Type B pancreatic cell (in vitro differentiated cells): Measurements from ENCODE around the gene MASP1. TPM values are rescaled to one million over a fixed set of nuclear protein-coding genes. Genes with fewer than 3 reads are reported as not detected.

Experiments used
- DNase-seq: peaks from one replicate; pipeline ENCODE4 v3.0.0; 2021; ENCODE audit warnings: mixed read lengths; ENCODE audit not compliant: unreplicated experiment; ENCODE audit errors: extremely low spot score
- H3K27ac Mint-ChIP-seq: 2 replicates; pipeline ENCODE4 v1.8.0; 2021; ENCODE audit warnings: mild to moderate bottlenecking, mixed read lengths
- H3K27me3 Mint-ChIP-seq: 2 replicates; pipeline ENCODE4 v1.8.0; 2021; ENCODE audit warnings: mixed read lengths
- H3K36me3 Mint-ChIP-seq: 2 replicates; pipeline ENCODE4 v1.8.0; 2021; ENCODE audit warnings: mixed read lengths
- H3K4me1 Mint-ChIP-seq: one replicate; pipeline ENCODE4 v1.8.0; 2021; ENCODE audit warnings: mixed read lengths; ENCODE audit not compliant: unreplicated experiment
- H3K4me3 Mint-ChIP-seq: 2 replicates; pipeline ENCODE4 v1.8.0; 2021; ENCODE audit warnings: mild to moderate bottlenecking, mixed read lengths
- H3K9me3 Mint-ChIP-seq: 2 replicates; pipeline ENCODE4 v1.8.0; 2021; ENCODE audit warnings: mixed read lengths
- CTCF ChIP-seq: fragments of 200-600 bp; sonication (generic); conservative IDR thresholded peaks from 2 replicates; pipeline ENCODE4 v1.5.0; 2021; ENCODE audit warnings: antibody characterized with exemption, mild to moderate bottlenecking
- total RNA-seq: library from RNA; stranded (reverse); gene quantifications from 2 replicates; pipeline ENCODE4 v1.2.1, GENCODE V29; 2021; ENCODE audit warnings: low replicate concordance

Gene MASP1
- total RNA-seq, 1 donor from 2014 or later, result 1.6 TPM

- H3K36me3 Mint-ChIP-seq, result no peaks in the 10 kb centered on the region
- no peak for TF ChIP-seq CTCF
- H3K27ac Mint-ChIP-seq, result no peak overlapping the region
- H3K4me3 Mint-ChIP-seq, result no peak overlapping the region
- no peak for DNase-seq
- no peaks in the 10 kb centered on the region for H3K9me3 Mint-ChIP-seq
- H3K4me1 Mint-ChIP-seq, result no peaks in the 10 kb centered on the region
- H3K27me3 Mint-ChIP-seq, result peaks cover 25% of the 10 kb centered on the region
These were observed 18.7 kb upstream of the MASP1 start for GRCh38 chr3:187310226-187310625.

GRCh38 chr3:187305881-187306280 is 14.3 kb upstream of the MASP1 start:
- no peaks in the 10 kb centered on the region for H3K4me1 Mint-ChIP-seq
- H3K27ac Mint-ChIP-seq, result no peak overlapping the region
- DNase-seq, result no peak
- H3K4me3 Mint-ChIP-seq, result no peak overlapping the region
- no peaks in the 10 kb centered on the region for H3K9me3 Mint-ChIP-seq
- peaks cover 14% of the 10 kb centered on the region for H3K27me3 Mint-ChIP-seq
- H3K36me3 Mint-ChIP-seq, result no peaks in the 10 kb centered on the region
- no peak for TF ChIP-seq CTCF

DNA sequence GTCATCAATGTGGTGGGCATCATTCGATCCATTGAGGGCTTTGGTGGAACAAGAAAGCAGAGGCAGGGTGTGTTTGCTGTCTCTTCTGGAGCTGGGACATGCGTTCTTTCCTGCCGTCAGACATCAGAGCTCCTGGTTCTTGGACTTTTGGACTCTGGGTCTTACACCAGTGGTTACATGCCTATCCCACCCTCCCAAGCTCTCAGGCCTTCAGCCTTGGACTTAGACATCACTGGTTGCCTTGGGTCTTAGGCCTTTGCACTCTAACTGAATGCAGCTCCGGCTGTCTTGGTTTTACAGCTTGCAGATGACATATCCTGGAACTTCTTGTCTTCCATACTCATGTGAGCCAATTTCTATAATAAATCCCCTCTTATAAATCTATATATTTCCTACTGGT is 8.1 kb upstream of the MASP1 start:
- no peak for TF ChIP-seq CTCF
- no peak overlapping the region for H3K4me3 Mint-ChIP-seq
- peaks cover 12% of the 10 kb centered on the region for H3K27me3 Mint-ChIP-seq
- no peak overlapping the region for H3K27ac Mint-ChIP-seq
- H3K9me3 Mint-ChIP-seq, result no peaks in the 10 kb centered on the region
- no peaks in the 10 kb centered on the region for H3K4me1 Mint-ChIP-seq
- no peaks in the 10 kb centered on the region for H3K36me3 Mint-ChIP-seq
- DNase-seq, result no peak

GRCh38 chr3:187296911-187297310 is 5.4 kb upstream of the MASP1 start:
- TF ChIP-seq CTCF, result no peak
- peaks cover 6% of the 10 kb centered on the region for H3K4me1 Mint-ChIP-seq
- no peak for DNase-seq
- no peaks in the 10 kb centered on the region for H3K36me3 Mint-ChIP-seq
- H3K9me3 Mint-ChIP-seq, result no peaks in the 10 kb centered on the region
- no peak overlapping the region for H3K4me3 Mint-ChIP-seq
- no peak overlapping the region for H3K27ac Mint-ChIP-seq
- H3K27me3 Mint-ChIP-seq, result peaks cover 11% of the 10 kb centered on the region

DNA sequence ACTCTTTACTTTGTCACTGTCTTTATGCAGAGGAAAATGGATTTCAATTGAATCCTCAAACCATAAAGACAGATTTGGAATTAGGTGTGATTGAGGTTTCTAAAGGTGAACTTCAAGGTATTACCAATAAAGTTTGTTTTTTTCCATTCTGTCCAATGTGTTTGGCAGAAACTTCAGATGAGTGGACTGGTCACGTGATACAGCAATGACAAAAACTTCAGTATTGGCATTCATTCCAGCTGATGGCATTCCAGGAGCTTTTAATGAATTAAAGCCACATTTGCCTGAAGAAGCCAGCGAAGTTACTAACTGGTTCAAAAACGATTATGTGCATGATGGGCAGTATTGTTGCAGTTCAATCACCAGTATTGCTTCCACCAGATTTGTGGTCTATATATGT is 4.5 kb upstream of the MASP1 start:
- Mint-ChIP-seq H3K27me3 (peaks cover 17% of the 10 kb centered on the region), H3K4me3 (no peak overlapping the region), H3K36me3 (no peaks in the 10 kb centered on the region), H3K27ac (no peak overlapping the region), H3K4me1 (peaks cover 12% of the 10 kb centered on the region), H3K9me3 (no peaks in the 10 kb centered on the region)
- TF ChIP-seq CTCF, result no peak
- DNase-seq, result no peak

DNA sequence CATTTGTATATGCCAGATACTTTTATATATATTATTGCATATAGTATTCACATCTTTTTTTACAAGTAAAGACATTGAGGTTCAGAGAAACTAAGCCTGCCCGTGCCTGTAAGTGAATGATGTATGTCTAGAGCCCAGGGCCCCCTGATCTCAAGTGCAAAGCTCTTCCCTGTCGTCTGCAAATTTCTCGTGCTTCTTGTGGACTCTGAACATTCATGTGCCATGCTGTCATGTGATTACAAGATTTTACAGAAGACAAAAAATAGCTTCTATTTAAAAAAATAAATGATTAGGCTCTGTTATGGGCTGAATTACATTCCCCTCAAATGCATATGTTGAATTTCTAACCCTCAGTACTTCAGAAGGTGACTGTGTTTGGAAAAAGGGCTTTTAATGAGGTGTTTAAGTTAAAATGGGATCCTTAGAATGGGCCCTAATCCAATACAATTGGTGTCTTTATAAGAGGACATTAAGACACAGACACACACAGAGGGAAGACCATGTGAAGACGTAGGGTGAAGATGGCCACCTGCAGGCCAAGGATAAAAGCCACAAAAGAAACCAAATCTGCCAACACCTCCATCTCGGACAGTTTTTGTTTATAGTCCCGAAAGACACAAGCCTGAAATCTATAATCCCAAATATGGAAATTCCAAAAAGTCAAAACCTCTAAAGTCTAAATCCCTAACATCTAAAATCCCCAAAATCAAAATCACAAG is 3.9 kb upstream of the MASP1 start:
- DNase-seq, result no peak
- H3K4me1 Mint-ChIP-seq, result peaks cover 18% of the 10 kb centered on the region
- peak; percentile 38 for TF ChIP-seq CTCF
- no peak overlapping the region for H3K27ac Mint-ChIP-seq
- H3K4me3 Mint-ChIP-seq, result no peak overlapping the region
- peaks cover 23% of the 10 kb centered on the region for H3K27me3 Mint-ChIP-seq
- no peaks in the 10 kb centered on the region for H3K9me3 Mint-ChIP-seq
- no peaks in the 10 kb centered on the region for H3K36me3 Mint-ChIP-seq
